Fibroblast of lung (primary cell): ENCODE results near the gene IGSF21. TPM values are rescaled to one million over a fixed set of nuclear protein-coding genes. Genes with fewer than 3 reads are reported as not detected.

ENCODE experiments used
- DNase-seq, 2 donors: peaks; one replicate each; pipeline versions ENCODE4 v3.0.0 to v3.0.0-alpha.2; 2010; ENCODE audit warnings: low read depth in 2 of 2
- H2AFZ ChIP-seq: 2 replicates; pipeline ENCODE4 v1.5.1; 2012; ENCODE audit warnings: low read length, control low read depth, inconsistent platforms
- H3K27ac ChIP-seq: 2 replicates; pipeline ENCODE4 v1.5.1; 2011; ENCODE audit warnings: low read length, control low read depth; ENCODE audit not compliant: insufficient read depth
- H3K27me3 ChIP-seq: 2 replicates; pipeline ENCODE4 v1.5.1; 2011; ENCODE audit warnings: mild to moderate bottlenecking, low read length; ENCODE audit not compliant: control insufficient read depth, insufficient read depth
- H3K36me3 ChIP-seq: 2 replicates; pipeline ENCODE4 v1.5.1; 2011; ENCODE audit warnings: low read length; ENCODE audit not compliant: control insufficient read depth, insufficient read depth
- H3K4me1 ChIP-seq: 2 replicates; pipeline ENCODE4 v1.5.1; 2011; ENCODE audit warnings: low read length; ENCODE audit not compliant: control insufficient read depth, insufficient read depth; ENCODE audit errors: extremely low read depth
- H3K4me2 ChIP-seq: 2 replicates; pipeline ENCODE4 v1.5.1; 2011; ENCODE audit warnings: low read length, control low read depth; ENCODE audit not compliant: insufficient read depth; ENCODE audit errors: extremely low read depth
- H3K4me3 ChIP-seq, 4 experiments: fragments of 200-600 bp in 1 of 4; sonication (generic) in 1 of 4; replicated peaks in 1 of 4; 2 replicates each; pipeline ENCODE4 v1.5.1; 2011 to 2016; ENCODE audit warnings: low read length in 4 of 4, low read depth in 3 of 4, mild to moderate bottlenecking in 3 of 4, control low read depth in 2 of 4, inconsistent platforms in 1 of 4, mixed read lengths in 1 of 4; ENCODE audit not compliant: insufficient read depth in 1 of 4; ENCODE audit errors: control extremely low read depth in 1 of 4
- H3K79me2 ChIP-seq: 2 replicates; pipeline ENCODE4 v1.5.1; 2012; ENCODE audit warnings: mild to moderate bottlenecking, low read length, inconsistent platforms; ENCODE audit not compliant: control insufficient read depth, insufficient read depth
- H3K9ac ChIP-seq: 2 replicates; pipeline ENCODE4 v1.5.1; 2011; ENCODE audit warnings: mild to moderate bottlenecking, low read length, control low read depth; ENCODE audit not compliant: insufficient read depth
- H3K9me3 ChIP-seq: 2 replicates; pipeline ENCODE4 v1.5.1; 2012; ENCODE audit warnings: low read depth, low read length; ENCODE audit not compliant: control insufficient read depth, insufficient read depth
- H4K20me1 ChIP-seq: 2 replicates; pipeline ENCODE4 v1.5.1; 2011; ENCODE audit warnings: low read length; ENCODE audit not compliant: control insufficient read depth, insufficient read depth; ENCODE audit errors: extremely low read depth
- CTCF ChIP-seq, 2 donors: IDR thresholded peaks in 1 of 2; conservative IDR thresholded peaks in 1 of 2; 1 replicate in 1 of 2; 2 replicates in 1 of 2; pipeline ENCODE4 v1.5.1; 2011 to 2012; ENCODE audit warnings: low read length in 2 of 2, control low read depth in 1 of 2, inconsistent platforms in 1 of 2, low read depth in 1 of 2, mild to moderate bottlenecking in 1 of 2
- EZH2 ChIP-seq: IDR thresholded peaks from 2 replicates; pipeline ENCODE4 v1.5.1; 2012; ENCODE audit warnings: low read length, control low read depth, mild to moderate bottlenecking; ENCODE audit errors: missing control alignments
- polyA plus RNA-seq, 2 donors: library from polyadenylated mRNA; depleted of rRNA in 1 of 2; stranded (reverse) in 1 of 2; unstranded in 1 of 2; fragments of >200 nt; gene quantifications; 2 replicates each; pipeline ENCODE4 v1.2.1, GENCODE V29; 2011 to 2012; ENCODE audit warnings: missing spikeins in 1 of 2
- total RNA-seq: library from RNA; depleted of rRNA; stranded (reverse); fragments of >200 nt; gene quantifications from 2 replicates; pipeline ENCODE4 v1.2.1, GENCODE V29; 2014

Gene IGSF21
- total and polyA plus RNA-seq, 2 donors (not counting 1 experiment from before 2014, with no cell fraction given): not detected

GRCh38 chr1:18211764-18212163 is 104.2 kb downstream of the IGSF21 start:
- Histone ChIP-seq H3K36me3 (no peaks in the 10 kb centered on the region), H3K27ac (no peak overlapping the region), H3K4me1 (no peaks in the 10 kb centered on the region), H2AFZ (no peak overlapping the region), H3K27me3 (no peaks in the 10 kb centered on the region), H3K4me3 (no peak overlapping the region), H3K79me2 (no peaks in the 10 kb centered on the region), H3K4me2 (no peak overlapping the region), H4K20me1 (no peaks in the 10 kb centered on the region), H3K9ac (no peak overlapping the region), H3K9me3 (no peaks in the 10 kb centered on the region)
- no peak for TF ChIP-seq EZH2
- TF ChIP-seq CTCF (conservative IDR thresholded peaks at IDR 0.05 in 1 of 2, IDR thresholded peaks at IDR 0.05 in 1 of 2; ENCODE audit: low read depth in 1 of 2, low read length in 2 of 2): no peak
- DNase-seq: no peak

GRCh38 chr1:18217398-18218043 is 109.9 kb downstream of the IGSF21 start:
- H3K4me3 ChIP-seq: no peak overlapping the region
- H3K9me3 ChIP-seq: no peaks in the 10 kb centered on the region
- H2AFZ ChIP-seq: no peak overlapping the region
- H3K9ac ChIP-seq: no peak overlapping the region
- H4K20me1 ChIP-seq: no peaks in the 10 kb centered on the region
- no peaks in the 10 kb centered on the region for H3K79me2 ChIP-seq
- no peaks in the 10 kb centered on the region for H3K27me3 ChIP-seq
- no peak for TF ChIP-seq EZH2
- no peak for DNase-seq
- H3K4me1 ChIP-seq: no peaks in the 10 kb centered on the region
- H3K4me2 ChIP-seq: no peak overlapping the region
- no peaks in the 10 kb centered on the region for H3K36me3 ChIP-seq
- H3K27ac ChIP-seq: no peak overlapping the region

GRCh38 chr1:18229625-18230024 is 122.0 kb downstream of the IGSF21 start:
- no peak for DNase-seq
- H3K9me3 ChIP-seq: no peaks in the 10 kb centered on the region
- no peaks in the 10 kb centered on the region for H3K4me1 ChIP-seq
- H3K4me2 ChIP-seq: no peak overlapping the region
- H3K27ac ChIP-seq: no peak overlapping the region
- no peak overlapping the region for H3K4me3 ChIP-seq
- H3K79me2 ChIP-seq: no peaks in the 10 kb centered on the region
- no peaks in the 10 kb centered on the region for H4K20me1 ChIP-seq
- H3K36me3 ChIP-seq: no peaks in the 10 kb centered on the region
- no peaks in the 10 kb centered on the region for H3K27me3 ChIP-seq
- H3K9ac ChIP-seq: no peak overlapping the region
- H2AFZ ChIP-seq: no peak overlapping the region
- TF ChIP-seq CTCF (conservative IDR thresholded peaks at IDR 0.05 in 1 of 2, IDR thresholded peaks at IDR 0.05 in 1 of 2; ENCODE audit: low read depth in 1 of 2, low read length in 2 of 2) (no peak), EZH2 (no peak)
